ENCODE data around the gene PNPLA5.

Gene PNPLA5

DNA sequence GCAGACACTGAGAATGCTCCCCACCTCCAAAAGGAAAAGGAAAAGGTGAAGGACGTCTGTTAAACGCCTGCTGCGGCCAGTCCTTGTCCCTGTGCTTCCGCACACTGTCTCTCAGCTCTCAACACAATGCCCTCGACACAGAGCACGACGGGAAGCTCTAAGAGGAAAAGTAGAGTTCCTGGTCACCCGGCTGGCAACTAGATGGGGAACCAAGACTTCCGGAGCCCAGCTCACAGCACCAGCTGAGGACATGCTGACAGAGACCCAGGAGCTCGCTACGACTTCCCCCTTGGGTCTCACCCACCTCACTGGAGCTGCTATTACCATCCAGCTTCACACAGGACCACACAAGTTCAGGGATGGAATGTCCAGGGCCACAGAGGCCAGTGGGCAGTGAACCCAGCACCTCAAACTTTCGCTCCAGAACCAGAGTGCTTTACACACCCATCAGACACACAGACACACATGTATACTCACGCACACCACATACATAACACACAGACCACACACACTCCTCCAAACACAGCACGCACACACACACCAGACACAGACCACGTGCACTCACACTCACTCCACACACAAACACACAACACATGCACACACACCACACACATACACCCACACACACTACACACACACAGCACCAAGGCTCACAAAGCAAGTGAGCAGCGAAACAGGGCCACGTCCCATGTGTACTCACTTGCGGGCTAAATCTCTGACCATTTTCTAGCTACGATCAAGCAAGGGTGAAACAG, 39.1 kb downstream of the PNPLA5 start:
- H3K27me3 ChIP-seq (ENCODE audit: insufficient read depth, poor library complexity, severe bottlenecking), result peaks cover 6% of the 10 kb centered on the region
- TF ChIP-seq POLR2AphosphoS5 (IDR thresholded peaks at IDR 0.05; ENCODE audit: low read depth), result no peak
- TF ChIP-seq SPI1 (IDR thresholded peaks at IDR 0.05; ENCODE audit: borderline replicate concordance, low read depth), result no peak
- TF ChIP-seq, protein P1, sequence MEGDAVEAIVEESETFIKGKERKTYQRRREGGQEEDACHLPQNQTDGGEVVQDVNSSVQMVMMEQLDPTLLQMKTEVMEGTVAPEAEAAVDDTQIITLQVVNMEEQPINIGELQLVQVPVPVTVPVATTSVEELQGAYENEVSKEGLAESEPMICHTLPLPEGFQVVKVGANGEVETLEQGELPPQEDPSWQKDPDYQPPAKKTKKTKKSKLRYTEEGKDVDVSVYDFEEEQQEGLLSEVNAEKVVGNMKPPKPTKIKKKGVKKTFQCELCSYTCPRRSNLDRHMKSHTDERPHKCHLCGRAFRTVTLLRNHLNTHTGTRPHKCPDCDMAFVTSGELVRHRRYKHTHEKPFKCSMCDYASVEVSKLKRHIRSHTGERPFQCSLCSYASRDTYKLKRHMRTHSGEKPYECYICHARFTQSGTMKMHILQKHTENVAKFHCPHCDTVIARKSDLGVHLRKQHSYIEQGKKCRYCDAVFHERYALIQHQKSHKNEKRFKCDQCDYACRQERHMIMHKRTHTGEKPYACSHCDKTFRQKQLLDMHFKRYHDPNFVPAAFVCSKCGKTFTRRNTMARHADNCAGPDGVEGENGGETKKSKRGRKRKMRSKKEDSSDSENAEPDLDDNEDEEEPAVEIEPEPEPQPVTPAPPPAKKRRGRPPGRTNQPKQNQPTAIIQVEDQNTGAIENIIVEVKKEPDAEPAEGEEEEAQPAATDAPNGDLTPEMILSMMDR (IDR thresholded peaks at IDR 0.05; ENCODE audit: insufficient read depth, low read length), result no peak
- TF ChIP-seq, protein P2, sequence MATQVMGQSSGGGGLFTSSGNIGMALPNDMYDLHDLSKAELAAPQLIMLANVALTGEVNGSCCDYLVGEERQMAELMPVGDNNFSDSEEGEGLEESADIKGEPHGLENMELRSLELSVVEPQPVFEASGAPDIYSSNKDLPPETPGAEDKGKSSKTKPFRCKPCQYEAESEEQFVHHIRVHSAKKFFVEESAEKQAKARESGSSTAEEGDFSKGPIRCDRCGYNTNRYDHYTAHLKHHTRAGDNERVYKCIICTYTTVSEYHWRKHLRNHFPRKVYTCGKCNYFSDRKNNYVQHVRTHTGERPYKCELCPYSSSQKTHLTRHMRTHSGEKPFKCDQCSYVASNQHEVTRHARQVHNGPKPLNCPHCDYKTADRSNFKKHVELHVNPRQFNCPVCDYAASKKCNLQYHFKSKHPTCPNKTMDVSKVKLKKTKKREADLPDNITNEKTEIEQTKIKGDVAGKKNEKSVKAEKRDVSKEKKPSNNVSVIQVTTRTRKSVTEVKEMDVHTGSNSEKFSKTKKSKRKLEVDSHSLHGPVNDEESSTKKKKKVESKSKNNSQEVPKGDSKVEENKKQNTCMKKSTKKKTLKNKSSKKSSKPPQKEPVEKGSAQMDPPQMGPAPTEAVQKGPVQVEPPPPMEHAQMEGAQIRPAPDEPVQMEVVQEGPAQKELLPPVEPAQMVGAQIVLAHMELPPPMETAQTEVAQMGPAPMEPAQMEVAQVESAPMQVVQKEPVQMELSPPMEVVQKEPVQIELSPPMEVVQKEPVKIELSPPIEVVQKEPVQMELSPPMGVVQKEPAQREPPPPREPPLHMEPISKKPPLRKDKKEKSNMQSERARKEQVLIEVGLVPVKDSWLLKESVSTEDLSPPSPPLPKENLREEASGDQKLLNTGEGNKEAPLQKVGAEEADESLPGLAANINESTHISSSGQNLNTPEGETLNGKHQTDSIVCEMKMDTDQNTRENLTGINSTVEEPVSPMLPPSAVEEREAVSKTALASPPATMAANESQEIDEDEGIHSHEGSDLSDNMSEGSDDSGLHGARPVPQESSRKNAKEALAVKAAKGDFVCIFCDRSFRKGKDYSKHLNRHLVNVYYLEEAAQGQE (IDR thresholded peaks at IDR 0.05; ENCODE audit: insufficient replicate concordance, low read depth), result no peak
- TF ChIP-seq GABPA (IDR thresholded peaks at IDR 0.05; ENCODE audit: low read depth), result no peak
- H3K27ac ChIP-seq (replicated peaks), result no peak overlapping the region
- peak; percentile 11 to 25 for DNase-seq (ENCODE audit: low read depth in 1 of 2, low spot score in 1 of 2)
- no peak overlapping the region for H3K4me3 ChIP-seq (replicated peaks; ENCODE audit: insufficient read depth, low read length)

DNA sequence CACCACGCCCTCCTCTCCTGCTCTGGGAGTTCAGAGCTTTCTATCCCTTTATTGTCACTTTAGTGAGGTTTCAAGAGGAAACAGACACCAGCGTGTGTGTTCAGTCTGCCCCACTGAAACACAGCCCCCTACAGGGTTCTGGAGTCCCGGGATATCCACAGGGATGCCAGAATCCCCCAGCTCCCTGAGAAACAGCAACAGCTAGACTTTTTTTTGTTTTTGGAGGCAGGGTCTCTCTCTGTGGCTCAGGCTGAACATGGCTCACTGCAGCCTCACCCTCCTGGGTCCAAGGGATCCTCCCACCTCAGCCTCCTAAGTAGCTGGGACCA, 39.9 kb downstream of the PNPLA5 start:
- peaks cover 6% of the 10 kb centered on the region for H3K27me3 ChIP-seq (ENCODE audit: insufficient read depth, poor library complexity, severe bottlenecking)
- H3K27ac ChIP-seq (replicated peaks), result no peak overlapping the region
- DNase-seq (ENCODE audit: low read depth in 1 of 2, low spot score in 1 of 2), result no peak
- H3K4me3 ChIP-seq (replicated peaks; ENCODE audit: insufficient read depth, low read length), result no peak overlapping the region
- TF ChIP-seq GABPA (IDR thresholded peaks at IDR 0.05; ENCODE audit: low read depth) (no peak), POLR2AphosphoS5 (IDR thresholded peaks at IDR 0.05; ENCODE audit: low read depth) (no peak)
- TF ChIP-seq, protein P2 (IDR thresholded peaks at IDR 0.05; ENCODE audit: insufficient replicate concordance, low read depth), result no peak

DNA sequence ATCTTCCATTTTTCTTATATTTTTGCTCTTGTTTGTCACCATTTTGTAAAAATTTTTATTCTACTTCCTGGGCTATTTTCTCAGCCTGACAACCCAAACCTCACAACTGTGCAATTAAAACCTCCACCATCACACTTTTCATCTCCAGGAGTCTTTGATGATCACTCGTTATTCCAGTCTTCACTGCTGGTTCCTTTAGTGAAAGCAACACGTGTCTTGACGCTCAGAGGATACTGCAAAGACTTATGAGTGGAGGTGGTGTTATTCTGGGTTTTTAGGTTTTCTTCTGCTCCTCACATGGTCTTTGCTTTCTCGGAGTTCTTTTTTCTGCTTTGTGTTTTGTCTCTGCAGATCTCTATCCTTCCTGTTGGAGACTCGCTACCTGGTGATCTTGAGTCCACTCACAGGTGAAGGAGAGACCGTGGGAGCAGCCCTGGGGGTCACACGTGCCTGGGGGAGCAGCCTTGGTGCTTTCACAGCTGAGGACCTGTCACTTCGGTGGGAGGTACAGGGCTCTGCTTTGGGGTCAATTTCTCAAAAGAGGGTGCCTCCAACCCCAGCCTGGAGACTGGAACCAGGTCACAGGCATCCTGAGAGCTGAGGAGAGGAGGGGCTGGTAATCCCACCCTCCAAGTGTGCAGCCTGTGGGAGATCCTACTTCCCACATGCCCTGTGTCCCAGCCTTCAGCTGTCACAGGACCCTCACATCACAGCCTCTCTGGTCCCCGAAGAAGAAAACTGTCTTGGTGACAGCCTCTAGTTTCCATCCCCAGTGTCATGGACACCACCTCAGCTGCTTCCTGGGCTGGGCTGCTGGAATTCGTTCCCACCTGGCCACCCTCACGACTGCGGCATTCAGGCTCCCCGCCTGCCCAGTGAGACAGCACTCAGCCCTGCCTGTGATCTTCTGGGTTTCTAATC, 40.5 kb downstream of the PNPLA5 start:
- no peak overlapping the region for H3K27ac ChIP-seq (replicated peaks)
- no peak overlapping the region for H3K4me3 ChIP-seq (replicated peaks; ENCODE audit: insufficient read depth, low read length)
- DNase-seq (ENCODE audit: low read depth in 1 of 2, low spot score in 1 of 2), result no peak
- TF ChIP-seq GABPA (IDR thresholded peaks at IDR 0.05; ENCODE audit: low read depth), result no peak
- TF ChIP-seq SPI1 (IDR thresholded peaks at IDR 0.05; ENCODE audit: borderline replicate concordance, low read depth), result no peak
- TF ChIP-seq, protein P1 (IDR thresholded peaks at IDR 0.05; ENCODE audit: insufficient read depth, low read length), result no peak
- TF ChIP-seq, protein P2 (IDR thresholded peaks at IDR 0.05; ENCODE audit: insufficient replicate concordance, low read depth), result no peak
- no peak for TF ChIP-seq POLR2AphosphoS5 (IDR thresholded peaks at IDR 0.05; ENCODE audit: low read depth)
- H3K27me3 ChIP-seq (ENCODE audit: insufficient read depth, poor library complexity, severe bottlenecking), result peaks cover 6% of the 10 kb centered on the region

Measured in HL-60 (cell line).